ENCODE measurements around the gene PAWR. TPM values are rescaled to one million over a fixed set of nuclear protein-coding genes. Genes with fewer than 3 reads are reported as not detected.

The PAWR gene
- total and polyA plus RNA-seq, 2 of the 13 experiments (the other 11 are each of a cell fraction or from before 2014, with no cell fraction given) = 29.1 to 36.1 TPM

DNA sequence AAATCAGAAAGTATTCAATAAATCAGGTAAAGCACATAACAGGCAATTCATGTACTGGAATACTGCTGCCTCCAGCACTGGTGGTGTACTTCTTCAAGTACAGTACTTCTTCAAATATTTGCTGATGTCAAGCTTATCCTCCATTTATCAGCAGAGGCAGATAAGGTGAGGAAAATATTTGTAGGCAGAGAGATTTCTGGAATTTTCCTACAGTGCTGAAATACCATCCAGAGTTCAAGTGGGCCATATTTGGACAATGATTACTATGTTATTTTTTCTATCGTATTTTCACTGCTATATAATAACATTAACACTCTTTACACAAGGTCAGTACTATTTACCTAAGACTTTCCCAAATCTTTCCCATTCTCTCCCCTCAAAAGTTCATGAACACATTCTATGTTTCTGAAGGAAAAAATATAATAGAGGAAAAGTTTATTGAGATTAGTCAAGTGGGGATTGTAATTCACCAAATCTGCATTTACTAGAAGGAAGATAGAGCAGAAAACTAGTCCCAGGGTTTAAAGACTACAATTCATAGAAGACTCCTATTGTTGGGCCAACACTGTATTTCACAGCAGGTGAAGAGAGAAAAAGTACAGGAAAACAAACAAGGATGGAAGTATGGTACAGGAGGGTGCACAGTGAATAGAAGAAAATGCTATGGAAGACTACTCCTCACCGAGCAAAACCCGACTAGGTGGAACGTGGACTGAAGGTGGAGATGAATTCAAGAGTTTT, 141.1 kb downstream of the PAWR start (continued):
- no peak for TF ChIP-seq TMF1 (CRISPR knock-in tag; IDR thresholded peaks at IDR 0.05; ENCODE audit: low read depth)
- TF ChIP-seq ZNF44 (CRISPR knock-in tag; IDR thresholded peaks at IDR 0.05) = no peak
- TF ChIP-seq ZNF720 (CRISPR knock-in tag; IDR thresholded peaks at IDR 0.05) = no peak
- no peak for TF ChIP-seq SKI (IDR thresholded peaks at IDR 0.05; ENCODE audit: partially characterized antibody)
- peak; percentile 73 for TF ChIP-seq ELF3 (CRISPR knock-in tag; IDR thresholded peaks at IDR 0.05)
- TF ChIP-seq ZFAT (CRISPR knock-in tag; conservative IDR thresholded peaks at IDR 0.05) = no peak
- TF ChIP-seq E2F1 (CRISPR knock-in tag; IDR thresholded peaks at IDR 0.05) = no peak
- TF ChIP-seq ZNF652 (CRISPR knock-in tag; IDR thresholded peaks at IDR 0.05; ENCODE audit: borderline replicate concordance, low read depth) = peak; percentile 24; the same call in 1 of the 2 replicates
- 0 out of 2 replicates have a peak, but pooled peaks have one; percentile 33 for TF ChIP-seq SNAPC2 (CRISPR knock-in tag; IDR thresholded peaks at IDR 0.05)
- peak; percentile 43; the same call in 1 of the 2 replicates for TF ChIP-seq TBX2 (CRISPR knock-in tag; IDR thresholded peaks at IDR 0.05; ENCODE audit: borderline replicate concordance)
- no peak for TF ChIP-seq ZNF549 (CRISPR knock-in tag; IDR thresholded peaks at IDR 0.05)
- TF ChIP-seq FOXP4 (CRISPR knock-in tag; IDR thresholded peaks at IDR 0.05) = peak; percentile 83
- TF ChIP-seq, protein P1, sequence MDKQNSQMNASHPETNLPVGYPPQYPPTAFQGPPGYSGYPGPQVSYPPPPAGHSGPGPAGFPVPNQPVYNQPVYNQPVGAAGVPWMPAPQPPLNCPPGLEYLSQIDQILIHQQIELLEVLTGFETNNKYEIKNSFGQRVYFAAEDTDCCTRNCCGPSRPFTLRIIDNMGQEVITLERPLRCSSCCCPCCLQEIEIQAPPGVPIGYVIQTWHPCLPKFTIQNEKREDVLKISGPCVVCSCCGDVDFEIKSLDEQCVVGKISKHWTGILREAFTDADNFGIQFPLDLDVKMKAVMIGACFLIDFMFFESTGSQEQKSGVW (CRISPR knock-in tag; IDR thresholded peaks at IDR 0.05; ENCODE audit: borderline replicate concordance) = no peak
- TF ChIP-seq BRCA1 (CRISPR knock-in tag; IDR thresholded peaks at IDR 0.05) = no peak
- TF ChIP-seq, protein P2, sequence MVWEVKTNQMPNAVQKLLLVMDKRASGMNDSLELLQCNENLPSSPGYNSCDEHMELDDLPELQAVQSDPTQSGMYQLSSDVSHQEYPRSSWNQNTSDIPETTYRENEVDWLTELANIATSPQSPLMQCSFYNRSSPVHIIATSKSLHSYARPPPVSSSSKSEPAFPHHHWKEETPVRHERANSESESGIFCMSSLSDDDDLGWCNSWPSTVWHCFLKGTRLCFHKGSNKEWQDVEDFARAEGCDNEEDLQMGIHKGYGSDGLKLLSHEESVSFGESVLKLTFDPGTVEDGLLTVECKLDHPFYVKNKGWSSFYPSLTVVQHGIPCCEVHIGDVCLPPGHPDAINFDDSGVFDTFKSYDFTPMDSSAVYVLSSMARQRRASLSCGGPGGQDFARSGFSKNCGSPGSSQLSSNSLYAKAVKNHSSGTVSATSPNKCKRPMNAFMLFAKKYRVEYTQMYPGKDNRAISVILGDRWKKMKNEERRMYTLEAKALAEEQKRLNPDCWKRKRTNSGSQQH (CRISPR knock-in tag; IDR thresholded peaks at IDR 0.05; ENCODE audit: low read depth) = no peak
- no peak for TF ChIP-seq ZNF704 (CRISPR knock-in tag; IDR thresholded peaks at IDR 0.05; ENCODE audit: borderline replicate concordance)
- TF ChIP-seq, protein P3, sequence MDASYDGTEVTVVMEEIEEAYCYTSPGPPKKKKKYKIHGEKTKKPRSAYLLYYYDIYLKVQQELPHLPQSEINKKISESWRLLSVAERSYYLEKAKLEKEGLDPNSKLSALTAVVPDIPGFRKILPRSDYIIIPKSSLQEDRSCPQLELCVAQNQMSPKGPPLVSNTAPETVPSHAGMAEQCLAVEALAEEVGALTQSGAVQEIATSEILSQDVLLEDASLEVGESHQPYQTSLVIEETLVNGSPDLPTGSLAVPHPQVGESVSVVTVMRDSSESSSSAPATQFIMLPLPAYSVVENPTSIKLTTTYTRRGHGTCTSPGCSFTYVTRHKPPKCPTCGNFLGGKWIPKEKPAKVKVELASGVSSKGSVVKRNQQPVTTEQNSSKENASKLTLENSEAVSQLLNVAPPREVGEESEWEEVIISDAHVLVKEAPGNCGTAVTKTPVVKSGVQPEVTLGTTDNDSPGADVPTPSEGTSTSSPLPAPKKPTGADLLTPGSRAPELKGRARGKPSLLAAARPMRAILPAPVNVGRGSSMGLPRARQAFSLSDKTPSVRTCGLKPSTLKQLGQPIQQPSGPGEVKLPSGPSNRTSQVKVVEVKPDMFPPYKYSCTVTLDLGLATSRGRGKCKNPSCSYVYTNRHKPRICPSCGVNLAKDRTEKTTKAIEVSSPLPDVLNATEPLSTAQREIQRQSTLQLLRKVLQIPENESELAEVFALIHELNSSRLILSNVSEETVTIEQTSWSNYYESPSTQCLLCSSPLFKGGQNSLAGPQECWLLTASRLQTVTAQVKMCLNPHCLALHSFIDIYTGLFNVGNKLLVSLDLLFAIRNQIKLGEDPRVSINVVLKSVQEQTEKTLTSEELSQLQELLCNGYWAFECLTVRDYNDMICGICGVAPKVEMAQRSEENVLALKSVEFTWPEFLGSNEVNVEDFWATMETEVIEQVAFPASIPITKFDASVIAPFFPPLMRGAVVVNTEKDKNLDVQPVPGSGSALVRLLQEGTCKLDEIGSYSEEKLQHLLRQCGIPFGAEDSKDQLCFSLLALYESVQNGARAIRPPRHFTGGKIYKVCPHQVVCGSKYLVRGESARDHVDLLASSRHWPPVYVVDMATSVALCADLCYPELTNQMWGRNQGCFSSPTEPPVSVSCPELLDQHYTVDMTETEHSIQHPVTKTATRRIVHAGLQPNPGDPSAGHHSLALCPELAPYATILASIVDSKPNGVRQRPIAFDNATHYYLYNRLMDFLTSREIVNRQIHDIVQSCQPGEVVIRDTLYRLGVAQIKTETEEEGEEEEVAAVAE (CRISPR knock-in tag; IDR thresholded peaks at IDR 0.05; ENCODE audit: borderline replicate concordance) = no peak
- no peak for TF ChIP-seq AKAP8 (CRISPR knock-in tag; IDR thresholded peaks at IDR 0.05)
